CD8-positive, alpha-beta memory T cell (primary cell): Measurements from ENCODE around the gene HES1. TPM values are rescaled to one million over a fixed set of nuclear protein-coding genes. Genes with fewer than 3 reads are reported as not detected.
"Not testable (repeated sequence)": the region's sequence is repeated elsewhere in the genome, so short reads cannot be mapped to it uniquely, and the experiment has no call there.

Source experiments
- CTCF ChIA-PET: fragments of 350-600 bp; sonication (Branson Sonifier 250); formaldehyde crosslinking; loops from one replicate; lab custom pipeline; 2021; ENCODE audit warnings: antibody characterized with exemption; lab: Charles Lee
- POLR2A ChIA-PET: fragments of 350-600 bp; sonication (Branson Sonifier 250); formaldehyde crosslinking; loops from one replicate; lab custom pipeline; 2021; ENCODE audit warnings: antibody characterized with exemption; lab: Charles Lee
- DNase-seq, 5 donors: peaks; one replicate each; pipeline versions ENCODE4 v3.0.0 to v3.0.0-alpha.2; 2020 to 2022; ENCODE audit warnings: mixed read lengths in 1 of 5
- H3K27ac ChIP-seq: one replicate; pipeline ENCODE4 v1.7.0; 2013; ENCODE audit warnings: low read depth, mild to moderate bottlenecking, low read length, moderate library complexity
- H3K27me3 ChIP-seq: 2 replicates; pipeline ENCODE4 v1.7.0; 2013; ENCODE audit warnings: low read length, mild to moderate bottlenecking; ENCODE audit not compliant: insufficient read depth, poor library complexity, severe bottlenecking
- H3K36me3 ChIP-seq: 2 replicates; pipeline ENCODE4 v1.7.0; 2013; ENCODE audit warnings: mild to moderate bottlenecking, low read length, moderate library complexity; ENCODE audit not compliant: insufficient read depth
- H3K4me1 ChIP-seq: 2 replicates; pipeline ENCODE4 v1.7.0; 2013; ENCODE audit warnings: mild to moderate bottlenecking, low read length, moderate library complexity; ENCODE audit not compliant: insufficient read depth
- H3K4me3 ChIP-seq: 2 replicates; pipeline ENCODE4 v1.7.0; 2013; ENCODE audit warnings: mild to moderate bottlenecking, low read length
- H3K9me3 ChIP-seq: 2 replicates; pipeline ENCODE4 v1.7.0; 2013; ENCODE audit warnings: mild to moderate bottlenecking, low read length
- H3K27ac Mint-ChIP-seq, 8 donors: one replicate each; pipeline ENCODE4 v1.8.0; 2020 to 2021; ENCODE audit warnings: mixed read lengths in 8 of 8, mild to moderate bottlenecking in 6 of 8, inconsistent platforms in 3 of 8, moderate library complexity in 3 of 8
- H3K27me3 Mint-ChIP-seq, 2 donors: one replicate each; pipeline ENCODE4 v1.8.0; 2020 to 2021; ENCODE audit warnings: mixed read lengths in 2 of 2, mild to moderate bottlenecking in 1 of 2, moderate library complexity in 1 of 2
- H3K36me3 Mint-ChIP-seq, 3 donors: one replicate each; pipeline ENCODE4 v1.8.0; 2020 to 2021; ENCODE audit warnings: mixed read lengths in 3 of 3, inconsistent platforms in 1 of 3, mild to moderate bottlenecking in 1 of 3
- H3K4me1 Mint-ChIP-seq, 3 donors: one replicate each; pipeline ENCODE4 v1.8.0; 2020 to 2021; ENCODE audit warnings: mixed read lengths in 3 of 3, inconsistent platforms in 1 of 3, mild to moderate bottlenecking in 1 of 3
- H3K4me3 Mint-ChIP-seq, 7 donors: one replicate each; pipeline ENCODE4 v1.8.0; 2020 to 2021; ENCODE audit warnings: mixed read lengths in 7 of 7, mild to moderate bottlenecking in 6 of 7, moderate library complexity in 4 of 7, inconsistent platforms in 2 of 7
- H3K9me3 Mint-ChIP-seq, 5 donors: one replicate each; pipeline ENCODE4 v1.8.0; 2020 to 2022; ENCODE audit warnings: mixed read lengths in 5 of 5, mild to moderate bottlenecking in 3 of 5, moderate library complexity in 2 of 5, inconsistent platforms in 1 of 5
- polyA plus RNA-seq: library from polyadenylated mRNA; unstranded; fragments of 300-500 nt; fragmentation: Illumina TruSeq; gene quantifications from one replicate; pipeline ENCODE4 v1.2.3, GENCODE V29; 2021
- total RNA-seq, 2 experiments: library from RNA; stranded (reverse); gene quantifications; one replicate each; pipeline ENCODE4 v1.2.3, GENCODE V29; 2021

Gene HES1
- total RNA-seq (not detected), polyA plus RNA-seq (not detected)

- Mint-ChIP-seq H3K9me3 (peaks cover 0 to 4% (median 0%) of the 10 kb centered on the region in 5 donors), H3K36me3 (no peaks in the 10 kb centered on the region), H3K4me3 (peak within 1 kb of the TSS; percentile 47 to 91 (median 80)), H3K27ac (peak within 1 kb of the TSS in 7 of 8 donors; percentile 67 to 89 (median 82)), H3K4me1 (peaks cover 37 to 64% (median 51%) of the 10 kb centered on the region in 3 donors), H3K27me3 (peaks cover 63 to 82% of the 10 kb centered on the region in 2 donors)
- peak in 2 of 5 donors; percentile 17 to 34 for DNase-seq
- Histone ChIP-seq H3K36me3 (no peaks in the 10 kb centered on the region), H3K27me3 (peaks cover 31% of the 10 kb centered on the region), H3K4me1 (peaks cover 37% of the 10 kb centered on the region), H3K27ac (peak within 1 kb of the TSS; percentile 60), H3K9me3 (no peaks in the 10 kb centered on the region), H3K4me3 (peak within 1 kb of the TSS; percentile 57)
- ChIA-PET CTCF (interaction anchor here (1.3 kb wide), 1 partner anchor 180 kb away, joined by 4 read pairs; no protein-coding TSS in a partner anchor), POLR2A (no interaction called here)
Measured at GRCh38 chr3:194135806-194136518, at the start of gene HES1. TSS of gene HES1 (plus strand) at chr3:194136148. CDS start at chr3:194136381, 233 bp downstream.

DNA sequence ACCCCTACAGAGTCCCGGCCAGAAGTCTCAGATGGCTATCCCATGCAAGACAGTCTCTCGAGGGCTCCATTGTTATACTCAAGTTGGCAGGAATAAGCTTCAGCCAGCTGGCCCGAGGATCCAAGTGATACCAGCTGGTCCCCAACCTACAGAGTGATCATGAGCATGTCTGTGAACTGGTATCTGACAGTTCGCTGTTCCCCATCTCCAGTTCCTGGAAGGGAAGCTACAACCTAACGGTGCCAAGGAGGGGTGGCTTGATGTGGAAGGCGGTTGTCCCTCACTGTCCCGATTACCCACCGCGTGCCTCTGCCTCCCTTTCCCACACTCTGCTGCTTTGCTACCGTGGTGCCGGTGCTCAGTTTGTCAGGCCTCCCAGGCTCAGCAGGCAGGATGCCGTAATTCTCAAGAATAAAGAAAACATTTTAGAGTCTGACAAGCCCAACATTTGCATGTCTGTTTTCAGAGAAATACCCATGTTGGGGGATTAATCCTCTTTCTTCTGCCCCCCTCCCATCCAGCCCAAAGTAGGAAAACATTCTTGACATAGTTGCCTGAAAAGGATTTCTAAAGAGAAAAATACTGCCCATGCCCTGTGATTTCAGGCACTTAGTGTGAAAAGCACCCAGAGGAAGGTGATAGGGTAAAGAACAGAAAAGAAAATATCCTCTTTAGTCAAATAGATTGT is 49.4 kb upstream of the HES1 start:
- ChIA-PET CTCF (no interaction called here), POLR2A (no interaction called here)
- H3K4me1 ChIP-seq = no peaks in the 10 kb centered on the region
- H3K27me3 Mint-ChIP-seq = peaks cover 11 to 25% of the 10 kb centered on the region in 2 donors
- H3K27ac Mint-ChIP-seq = no peak overlapping the region
- no peaks in the 10 kb centered on the region for H3K9me3 ChIP-seq
- no peaks in the 10 kb centered on the region for H3K36me3 ChIP-seq
- peaks cover 0 to 4% (median 3%) of the 10 kb centered on the region in 3 donors for H3K4me1 Mint-ChIP-seq
- H3K4me3 ChIP-seq = no peak overlapping the region
- H3K9me3 Mint-ChIP-seq = no peaks in the 10 kb centered on the region
- H3K27ac ChIP-seq = no peak overlapping the region
- no peaks in the 10 kb centered on the region for H3K36me3 Mint-ChIP-seq
- H3K4me3 Mint-ChIP-seq = no peak overlapping the region
- H3K27me3 ChIP-seq = no peaks in the 10 kb centered on the region
- no peak for DNase-seq

DNA sequence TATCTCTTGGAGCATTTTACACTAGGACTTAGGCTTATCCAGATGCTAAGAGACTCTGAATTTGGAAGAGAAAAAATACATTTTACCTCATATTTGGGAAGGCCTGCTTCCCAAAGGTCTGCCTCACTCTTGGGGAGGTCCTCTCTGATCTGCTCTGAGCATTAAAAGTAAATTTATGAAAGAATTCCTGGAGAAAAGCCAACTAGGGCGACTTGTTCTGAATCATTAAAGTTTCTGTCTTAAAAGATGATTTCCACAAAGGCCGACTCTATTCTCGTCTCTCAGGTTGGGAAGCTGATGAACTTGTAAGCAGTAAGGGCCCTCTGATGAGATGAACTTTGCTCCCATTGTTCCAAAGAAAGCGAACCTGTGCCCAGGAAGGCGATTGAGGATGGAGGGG is 48.7 kb upstream of the HES1 start:
- Histone ChIP-seq H3K4me1 (no peaks in the 10 kb centered on the region), H3K27me3 (no peaks in the 10 kb centered on the region), H3K4me3 (no peak overlapping the region), H3K27ac (no peak overlapping the region), H3K36me3 (no peaks in the 10 kb centered on the region), H3K9me3 (no peaks in the 10 kb centered on the region)
- peaks cover 11 to 25% of the 10 kb centered on the region in 2 donors for H3K27me3 Mint-ChIP-seq
- H3K36me3 Mint-ChIP-seq = no peaks in the 10 kb centered on the region
- ChIA-PET CTCF (no interaction called here), POLR2A (no interaction called here)
- H3K27ac Mint-ChIP-seq = no peak overlapping the region
- no peaks in the 10 kb centered on the region for H3K9me3 Mint-ChIP-seq
- no peak overlapping the region for H3K4me3 Mint-ChIP-seq
- peaks cover 0 to 4% (median 3%) of the 10 kb centered on the region in 3 donors for H3K4me1 Mint-ChIP-seq
- no peak for DNase-seq

- H3K27ac Mint-ChIP-seq = no peak overlapping the region
- no peak overlapping the region for H3K4me3 Mint-ChIP-seq
- no peaks in the 10 kb centered on the region for H3K9me3 Mint-ChIP-seq
- Histone ChIP-seq H3K27me3 (no peaks in the 10 kb centered on the region), H3K4me1 (no peaks in the 10 kb centered on the region), H3K4me3 (no peak overlapping the region), H3K9me3 (no peaks in the 10 kb centered on the region), H3K27ac (peak overlapping the region; percentile 31), H3K36me3 (no peaks in the 10 kb centered on the region)
- ChIA-PET CTCF (no interaction called here), POLR2A (no interaction called here)
- peaks cover 11 to 26% of the 10 kb centered on the region in 2 donors for H3K27me3 Mint-ChIP-seq
- H3K36me3 Mint-ChIP-seq = no peaks in the 10 kb centered on the region
- no peak for DNase-seq
- peaks cover 0 to 4% (median 3%) of the 10 kb centered on the region in 3 donors for H3K4me1 Mint-ChIP-seq
Measured at GRCh38 chr3:194087995-194088855, 47.7 kb upstream of the HES1 start.

DNA sequence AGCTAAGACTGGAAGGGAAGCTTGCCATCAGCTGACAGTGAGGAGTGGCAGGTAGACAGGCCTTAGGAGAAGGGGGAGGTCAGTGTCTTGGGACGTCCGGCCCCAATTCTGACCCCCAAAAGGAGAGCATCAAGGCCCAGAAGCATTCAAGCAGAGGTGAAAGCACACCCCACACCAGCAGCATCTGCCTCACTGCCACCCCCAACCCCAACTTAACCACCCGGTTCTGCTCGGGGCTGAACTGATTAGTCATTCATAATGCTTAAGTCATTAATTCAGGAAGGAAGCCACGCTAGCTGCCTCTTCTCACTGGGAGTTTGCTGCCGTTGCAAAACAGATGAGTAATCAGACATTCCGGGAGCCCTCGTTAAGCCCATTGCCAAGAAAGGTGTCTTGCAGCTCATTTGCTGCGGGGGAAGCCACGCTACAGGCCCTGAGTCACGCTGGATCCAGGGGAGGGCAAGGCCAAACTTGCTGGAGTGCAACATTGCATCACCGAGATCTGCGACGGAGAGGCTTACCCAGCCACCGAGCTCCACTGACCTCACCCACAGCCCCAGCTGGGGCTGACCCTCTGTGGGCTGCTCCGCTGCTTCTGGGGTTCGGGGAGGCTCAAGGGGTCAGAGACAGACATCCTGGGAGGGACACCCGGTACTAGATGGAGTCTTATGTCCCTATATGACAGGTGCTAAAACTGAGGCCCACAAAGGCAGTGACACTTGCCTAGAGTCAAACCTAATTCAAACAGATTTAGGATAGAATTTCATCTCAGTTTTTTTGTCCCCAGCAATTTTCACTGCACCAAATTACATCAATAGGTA is 46.4 kb upstream of the HES1 start:
- peaks cover 10 to 20% of the 10 kb centered on the region in 2 donors for H3K27me3 Mint-ChIP-seq
- H3K27ac Mint-ChIP-seq = no peak overlapping the region
- H3K4me1 Mint-ChIP-seq = no peaks in the 10 kb centered on the region
- no peaks in the 10 kb centered on the region for H3K4me1 ChIP-seq
- H3K36me3 ChIP-seq = no peaks in the 10 kb centered on the region
- H3K4me3 Mint-ChIP-seq = no peak overlapping the region
- no peaks in the 10 kb centered on the region for H3K9me3 Mint-ChIP-seq
- peak overlapping the region; percentile 70 for H3K27ac ChIP-seq
- DNase-seq = no peak
- H3K36me3 Mint-ChIP-seq = no peaks in the 10 kb centered on the region
- no peaks in the 10 kb centered on the region for H3K27me3 ChIP-seq
- ChIA-PET POLR2A (no interaction called here), CTCF (no interaction called here)
- no peak overlapping the region for H3K4me3 ChIP-seq
- H3K9me3 ChIP-seq = no peaks in the 10 kb centered on the region

DNA sequence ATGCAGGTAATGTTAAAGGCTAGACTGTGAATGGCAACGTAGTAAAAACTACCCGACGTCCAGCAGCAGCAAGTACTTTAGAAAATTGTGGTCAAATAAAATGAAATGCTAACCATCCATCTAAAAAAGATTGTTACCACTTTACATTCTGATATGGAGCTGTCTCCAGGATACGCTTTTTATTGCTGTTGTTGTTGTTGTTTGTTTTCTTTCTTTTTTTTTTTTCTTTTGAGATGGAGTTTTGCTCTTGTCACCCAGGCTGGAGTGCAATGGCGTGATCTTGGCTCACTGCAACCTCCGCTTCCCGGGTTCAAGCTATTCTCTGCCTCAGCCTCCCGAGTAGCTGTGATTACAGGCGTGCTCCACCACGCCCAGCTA is 45.8 kb upstream of the HES1 start:
- H3K9me3 ChIP-seq, H3K27ac Mint-ChIP-seq, H3K4me1 Mint-ChIP-seq, H3K4me1 ChIP-seq, H3K9me3 Mint-ChIP-seq, CTCF ChIA-PET, H3K36me3 ChIP-seq, DNase-seq, H3K4me3 Mint-ChIP-seq, H3K4me3 ChIP-seq, H3K36me3 Mint-ChIP-seq, H3K27me3 ChIP-seq, POLR2A ChIA-PET: not testable (repeated sequence)
- peak overlapping the region; percentile 70 for H3K27ac ChIP-seq
- peaks cover 9 to 20% of the 10 kb centered on the region in 2 donors for H3K27me3 Mint-ChIP-seq

- ChIA-PET POLR2A (no interaction called here), CTCF (no interaction called here)
- no peaks in the 10 kb centered on the region for H3K9me3 ChIP-seq
- Mint-ChIP-seq H3K36me3 (no peaks in the 10 kb centered on the region), H3K27me3 (peaks cover 8 to 22% of the 10 kb centered on the region in 2 donors), H3K9me3 (no peaks in the 10 kb centered on the region), H3K4me3 (no peak overlapping the region), H3K4me1 (no peaks in the 10 kb centered on the region), H3K27ac (no peak overlapping the region)
- H3K4me1 ChIP-seq = no peaks in the 10 kb centered on the region
- H3K36me3 ChIP-seq = no peaks in the 10 kb centered on the region
- no peak for DNase-seq
- no peaks in the 10 kb centered on the region for H3K27me3 ChIP-seq
- no peak overlapping the region for H3K27ac ChIP-seq
- H3K4me3 ChIP-seq = no peak overlapping the region
Measured at GRCh38 chr3:194090716-194091115, 45.2 kb upstream of the HES1 start.
